Measurements from ENCODE around the gene FUBP3.

DNA sequence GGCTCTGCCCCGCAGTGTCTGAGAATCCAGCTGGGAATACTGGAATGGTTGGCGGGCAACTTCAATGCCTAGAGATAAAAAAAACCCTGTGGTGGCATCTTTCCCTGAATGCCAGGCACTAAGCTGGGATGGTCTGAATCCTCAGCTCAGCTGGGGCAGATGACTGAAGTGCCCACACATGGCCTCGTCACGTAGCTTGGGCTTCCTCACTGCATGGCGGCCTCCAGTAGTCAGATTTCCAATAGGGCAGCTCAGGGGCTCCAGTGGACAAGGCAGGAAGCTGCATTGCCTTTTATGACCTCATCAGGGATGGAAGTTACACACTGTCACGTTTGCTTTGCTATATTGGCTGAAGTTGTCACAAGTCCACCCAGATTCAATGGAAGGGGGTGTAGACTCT, 24.3 kb upstream of the FUBP3 start:
- TF ChIP-seq EZH2 (IDR thresholded peaks at IDR 0.05): no peak
- TF ChIP-seq, protein P1, sequence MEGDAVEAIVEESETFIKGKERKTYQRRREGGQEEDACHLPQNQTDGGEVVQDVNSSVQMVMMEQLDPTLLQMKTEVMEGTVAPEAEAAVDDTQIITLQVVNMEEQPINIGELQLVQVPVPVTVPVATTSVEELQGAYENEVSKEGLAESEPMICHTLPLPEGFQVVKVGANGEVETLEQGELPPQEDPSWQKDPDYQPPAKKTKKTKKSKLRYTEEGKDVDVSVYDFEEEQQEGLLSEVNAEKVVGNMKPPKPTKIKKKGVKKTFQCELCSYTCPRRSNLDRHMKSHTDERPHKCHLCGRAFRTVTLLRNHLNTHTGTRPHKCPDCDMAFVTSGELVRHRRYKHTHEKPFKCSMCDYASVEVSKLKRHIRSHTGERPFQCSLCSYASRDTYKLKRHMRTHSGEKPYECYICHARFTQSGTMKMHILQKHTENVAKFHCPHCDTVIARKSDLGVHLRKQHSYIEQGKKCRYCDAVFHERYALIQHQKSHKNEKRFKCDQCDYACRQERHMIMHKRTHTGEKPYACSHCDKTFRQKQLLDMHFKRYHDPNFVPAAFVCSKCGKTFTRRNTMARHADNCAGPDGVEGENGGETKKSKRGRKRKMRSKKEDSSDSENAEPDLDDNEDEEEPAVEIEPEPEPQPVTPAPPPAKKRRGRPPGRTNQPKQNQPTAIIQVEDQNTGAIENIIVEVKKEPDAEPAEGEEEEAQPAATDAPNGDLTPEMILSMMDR (IDR thresholded peaks at IDR 0.05): no peak

All from neural progenitor cell (in vitro differentiated cells).